Fibroblast of upper back skin (primary cell): ENCODE results near the gene RASA3.
"Not testable (repeated sequence)": the region's sequence is repeated elsewhere in the genome, so short reads cannot be mapped to it uniquely, and the experiment has no call there.

Experiments used
- DNase-seq: peaks from one replicate; pipeline ENCODE4 v3.0.0-alpha.2; 2013

Gene RASA3

GRCh38 chr13:114142137-114142550, 9.7 kb upstream of the RASA3 start:
- DNase-seq, result no peak

GRCh38 chr13:114141261-114141996, 9.0 kb upstream of the RASA3 start:
- DNase-seq, result no peak

- no peak for DNase-seq
Observed at GRCh38 chr13:114140906-114141250, 8.5 kb upstream of the RASA3 start.

GRCh38 chr13:114140131-114140905, 7.9 kb upstream of the RASA3 start:
- no peak for DNase-seq

GRCh38 chr13:114136576-114136975, 4.2 kb upstream of the RASA3 start:
- no peak for DNase-seq

- DNase-seq, result no peak
Observed at GRCh38 chr13:114135731-114136171, 3.3 kb upstream of the RASA3 start.

GRCh38 chr13:114134944-114135610, 2.7 kb upstream of the RASA3 start:
- no peak for DNase-seq

GRCh38 chr13:114134111-114134943, 1.9 kb upstream of the RASA3 start:
- no peak for DNase-seq

GRCh38 chr13:114133552-114133951, 1.1 kb upstream of the RASA3 start:
- not testable (repeated sequence) for DNase-seq

GRCh38 chr13:114133126-114133525, 703 bp upstream of the RASA3 start:
- not testable (repeated sequence) for DNase-seq

GRCh38 chr13:114131583-114132418, 622 bp downstream of the RASA3 start:
- DNase-seq, result no peak

GRCh38 chr13:114130837-114131582, 1.4 kb downstream of the RASA3 start:
- DNase-seq, result peak; percentile 92

- no peak for DNase-seq
Observed at GRCh38 chr13:114130131-114130836, 2.1 kb downstream of the RASA3 start.

GRCh38 chr13:114129649-114130062, 2.8 kb downstream of the RASA3 start:
- DNase-seq, result no peak

GRCh38 chr13:114128624-114129522, 3.5 kb downstream of the RASA3 start:
- peak; percentile 85 for DNase-seq

- no peak for DNase-seq
Observed at GRCh38 chr13:114128348-114128623, 4.1 kb downstream of the RASA3 start.

GRCh38 chr13:114127473-114128347, 4.7 kb downstream of the RASA3 start:
- no peak for DNase-seq

- no peak for DNase-seq
Observed at GRCh38 chr13:114126789-114127472, 5.5 kb downstream of the RASA3 start.
